GM21447 (cell line): ENCODE measurements around the gene GLCCI1.
"Not testable (repeated sequence)": the region's sequence is repeated elsewhere in the genome, so short reads cannot be mapped to it uniquely, and the experiment has no call there.

Experiments
- ATAC-seq: cut with Tn5 transposase; IDR thresholded peaks from one replicate; pipeline ENCODE4 v1.9.1; 2021; ENCODE audit not compliant: unreplicated experiment

Gene GLCCI1

DNA sequence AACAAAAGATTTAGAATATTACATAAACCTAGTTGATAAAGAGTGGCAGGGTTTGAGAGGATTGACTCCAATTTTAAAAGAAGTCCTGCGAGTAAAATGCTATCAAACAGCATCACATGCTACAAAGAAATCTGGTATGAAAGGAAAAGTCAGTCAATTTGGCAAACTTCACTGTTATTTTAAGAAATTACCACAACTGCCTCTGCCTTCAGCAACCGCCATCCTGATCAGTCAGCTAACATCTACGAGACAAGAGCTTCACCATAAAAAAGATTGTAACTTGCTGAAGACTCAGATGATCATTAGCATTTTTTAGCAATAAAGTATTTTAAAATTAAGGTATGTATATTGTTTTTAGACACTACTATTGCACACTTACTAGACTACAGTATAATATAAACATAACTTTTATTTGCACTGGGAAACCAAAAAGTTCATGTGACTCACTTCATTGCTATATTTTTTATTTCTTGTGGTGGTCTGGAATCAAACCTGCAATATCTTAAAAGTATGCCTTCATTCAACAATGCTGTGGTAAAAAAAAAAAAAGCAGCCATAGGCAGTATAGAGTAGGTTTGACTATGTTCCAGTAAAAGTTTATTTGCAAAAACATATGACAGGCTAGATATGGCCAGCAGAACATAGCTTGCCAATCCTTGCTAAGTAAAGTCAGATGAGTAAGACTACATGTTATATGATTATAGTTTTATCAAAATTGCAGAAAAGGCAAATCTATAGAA lies 74.4 kb downstream of the GLCCI1 start:
- ATAC-seq, result no peak

DNA sequence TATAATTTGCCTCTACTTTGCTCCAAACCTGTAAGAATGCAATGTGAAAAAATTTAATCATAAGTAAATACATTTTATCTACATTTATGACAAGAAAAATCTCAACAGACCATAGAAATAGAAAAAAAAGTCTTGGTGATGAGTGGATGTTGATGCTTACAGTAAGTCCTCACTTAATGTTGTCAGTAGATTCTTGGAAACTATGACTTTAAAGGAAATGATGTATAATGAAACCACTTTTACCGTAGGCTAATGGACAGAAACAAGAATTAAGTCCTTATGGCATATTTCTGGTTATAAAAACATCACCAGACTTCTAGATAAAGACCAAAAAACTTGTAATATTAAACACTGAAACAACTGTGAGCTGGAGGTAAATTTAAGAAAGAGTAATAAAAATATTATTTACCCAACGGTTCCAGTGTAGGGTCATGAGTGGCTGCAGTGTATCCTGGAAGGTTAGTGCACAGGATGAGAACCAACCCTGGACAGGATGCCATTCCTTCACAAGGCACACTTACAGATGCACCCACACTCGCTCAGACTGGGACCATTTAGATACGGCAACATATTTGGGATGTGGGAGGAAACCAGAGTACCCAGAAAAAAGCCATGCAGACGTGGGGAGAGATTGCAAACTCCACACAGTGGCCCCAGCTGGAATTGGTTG lies 76.3 kb downstream of the GLCCI1 start:
- ATAC-seq, result no peak

DNA sequence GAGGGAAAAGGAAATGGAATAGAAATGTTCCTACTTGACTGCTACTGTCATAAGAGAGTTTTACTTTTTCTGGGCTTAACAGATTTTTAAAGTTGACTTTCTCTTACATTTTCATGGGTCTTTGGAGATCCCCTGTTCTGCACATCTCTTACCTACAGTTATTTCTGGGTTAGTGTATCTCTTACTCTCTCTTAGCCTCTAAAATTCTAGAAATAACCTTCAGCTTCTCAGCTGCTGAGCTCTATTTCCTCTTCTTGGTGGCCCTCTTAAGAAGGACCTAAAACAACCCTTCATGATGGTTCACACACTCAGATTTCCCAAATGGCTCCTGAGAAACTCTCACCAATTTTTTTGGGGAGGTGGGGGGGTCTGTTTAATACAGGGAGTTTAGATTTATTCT lies 79.5 kb downstream of the GLCCI1 start:
- not testable (repeated sequence) for ATAC-seq

- no peak for ATAC-seq
These were observed 82.8 kb downstream of the GLCCI1 start for GRCh38 chr7:8051373-8051772.

DNA sequence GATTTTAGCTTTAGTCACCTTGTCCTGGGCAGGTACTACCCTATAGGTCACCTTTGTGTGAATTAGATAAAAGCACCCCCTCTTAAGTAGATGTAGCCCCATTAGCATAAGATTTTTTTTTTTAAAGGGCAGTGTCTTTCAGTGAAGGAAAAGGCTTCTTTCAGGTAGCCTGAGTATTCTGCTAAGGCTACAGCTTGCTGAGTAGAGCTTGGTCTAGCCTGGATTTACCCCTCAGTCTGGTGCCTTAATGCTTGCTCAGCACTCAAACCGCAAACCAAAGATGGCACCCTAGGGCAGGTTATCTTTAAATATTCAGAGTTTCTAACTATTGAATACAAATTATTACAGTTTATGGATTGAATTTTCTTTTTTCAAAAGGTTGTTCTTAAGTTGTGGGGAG lies 83.4 kb downstream of the GLCCI1 start:
- ATAC-seq, result no peak

GRCh38 chr7:8052824-8053223 lies 84.2 kb downstream of the GLCCI1 start:
- no peak for ATAC-seq

DNA sequence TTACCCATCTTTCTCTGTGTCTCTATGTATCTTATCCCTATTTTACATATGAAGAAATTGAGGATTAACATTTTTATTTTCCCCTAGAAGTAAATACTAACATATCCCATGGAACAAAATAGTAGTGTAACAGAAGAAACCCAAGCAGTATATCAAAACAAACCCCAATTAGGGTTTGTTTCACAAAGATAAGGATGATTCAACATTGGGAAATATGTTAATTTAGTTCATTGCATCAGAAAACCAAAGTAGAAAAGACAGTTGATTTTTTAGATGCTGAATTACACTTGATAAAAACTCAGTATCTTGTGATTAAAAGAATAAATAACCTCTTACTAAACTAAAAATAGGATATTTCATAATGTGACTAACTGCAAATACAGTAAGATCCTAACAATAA lies 87.8 kb downstream of the GLCCI1 start:
- ATAC-seq, result no peak

DNA sequence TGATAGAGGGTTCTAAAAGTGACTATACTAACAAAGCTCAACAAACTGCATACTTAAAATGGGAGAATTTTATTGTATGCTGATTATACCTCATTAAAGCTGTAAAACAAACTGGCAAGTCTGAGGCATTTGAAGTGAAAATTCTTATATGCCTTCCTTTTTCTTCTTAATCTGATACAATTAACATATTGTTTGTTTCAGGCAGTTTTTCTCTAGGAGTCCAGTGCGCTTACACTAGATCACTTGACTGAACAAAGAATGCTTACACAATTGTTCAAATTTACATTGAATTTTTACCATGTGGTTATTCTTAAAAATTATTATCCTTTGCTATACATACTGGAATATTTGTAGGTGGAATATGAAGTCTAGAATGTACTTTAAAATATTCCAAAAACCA lies 89.0 kb downstream of the GLCCI1 start:
- no peak for ATAC-seq

DNA sequence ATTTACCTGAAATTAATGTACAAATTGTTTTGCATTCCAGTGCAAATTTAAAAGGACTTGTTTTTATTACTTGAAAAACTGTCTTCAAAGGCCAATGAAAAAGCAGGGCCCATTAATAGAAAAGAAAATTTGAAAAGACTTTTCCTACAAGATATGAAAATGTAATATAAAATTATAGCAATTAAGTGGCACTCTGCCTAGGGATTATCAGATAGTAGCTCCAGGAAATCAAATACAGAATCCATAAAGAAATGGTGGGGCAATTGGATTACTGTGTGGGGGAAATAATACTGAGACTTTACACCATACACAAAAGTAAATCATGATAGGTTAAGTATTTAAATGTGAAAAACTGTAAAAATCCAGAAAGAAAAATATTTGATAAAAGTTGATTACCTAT lies 89.7 kb downstream of the GLCCI1 start:
- no peak for ATAC-seq

GRCh38 chr7:8058852-8059251 lies 90.3 kb downstream of the GLCCI1 start:
- ATAC-seq, result no peak

DNA sequence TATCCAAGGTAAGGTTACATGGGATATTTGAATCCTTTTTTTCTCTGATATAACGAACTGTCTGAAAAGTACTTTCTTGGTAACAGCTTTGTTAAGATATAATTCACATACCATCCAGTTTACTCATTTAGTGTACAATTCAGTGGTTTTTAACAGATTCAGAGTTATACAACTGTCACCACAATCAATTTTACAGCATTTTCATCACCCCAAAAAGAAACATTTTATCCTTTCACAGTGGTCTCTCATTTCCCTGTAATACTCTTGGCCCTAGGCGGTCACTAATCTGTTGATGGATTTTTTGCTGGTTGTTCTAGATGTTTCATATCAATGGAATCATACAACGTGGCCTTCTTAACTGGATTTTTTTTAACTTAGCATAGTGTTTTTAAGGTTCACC lies 91.6 kb downstream of the GLCCI1 start:
- no peak for ATAC-seq

GRCh38 chr7:8063300-8063699 lies 94.7 kb downstream of the GLCCI1 start:
- not testable (repeated sequence) for ATAC-seq

GRCh38 chr7:8063706-8064297 lies 95.2 kb downstream of the GLCCI1 start:
- no peak for ATAC-seq

DNA sequence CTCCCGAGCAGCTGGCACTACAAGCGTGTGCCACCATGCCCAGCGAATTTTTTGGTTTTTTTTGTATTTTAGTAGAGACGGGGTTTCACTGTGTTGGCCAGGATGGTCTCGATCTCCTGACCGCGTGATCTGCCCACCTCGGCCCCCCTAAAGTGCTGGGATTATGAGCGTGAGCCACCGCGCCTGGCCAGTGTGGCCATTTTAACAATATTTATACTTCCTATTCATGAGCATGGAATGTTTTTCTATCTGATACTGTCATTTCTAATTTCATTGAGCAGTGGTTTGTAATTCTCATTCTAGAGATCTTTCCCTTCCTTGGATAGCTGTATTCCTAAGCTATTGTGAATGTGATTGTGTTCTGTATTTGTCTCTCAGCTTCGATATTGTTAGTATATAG lies 96.2 kb downstream of the GLCCI1 start:
- ATAC-seq, result no peak

DNA sequence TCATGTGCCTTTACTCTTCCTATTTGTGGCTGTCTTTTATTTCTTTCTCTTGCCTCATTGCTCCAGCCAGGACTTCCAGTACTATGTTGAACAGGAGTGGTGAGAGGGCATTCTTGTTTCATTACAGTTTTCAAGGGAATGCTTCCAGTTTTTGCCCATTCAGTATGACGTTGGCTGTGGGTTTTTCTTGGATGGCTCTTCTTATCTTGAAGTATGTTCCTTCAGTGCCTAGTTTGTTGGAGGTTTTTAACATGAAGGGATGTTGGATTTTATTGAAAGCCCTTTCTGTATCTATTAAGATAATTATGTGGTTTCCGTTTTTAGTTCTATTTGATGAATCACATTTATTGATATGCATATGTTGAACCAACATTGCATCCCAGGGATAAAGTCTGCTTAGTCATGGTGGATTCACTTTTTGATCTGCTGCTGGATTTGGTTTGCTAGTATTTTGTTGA lies 96.8 kb downstream of the GLCCI1 start:
- ATAC-seq, result no peak

DNA sequence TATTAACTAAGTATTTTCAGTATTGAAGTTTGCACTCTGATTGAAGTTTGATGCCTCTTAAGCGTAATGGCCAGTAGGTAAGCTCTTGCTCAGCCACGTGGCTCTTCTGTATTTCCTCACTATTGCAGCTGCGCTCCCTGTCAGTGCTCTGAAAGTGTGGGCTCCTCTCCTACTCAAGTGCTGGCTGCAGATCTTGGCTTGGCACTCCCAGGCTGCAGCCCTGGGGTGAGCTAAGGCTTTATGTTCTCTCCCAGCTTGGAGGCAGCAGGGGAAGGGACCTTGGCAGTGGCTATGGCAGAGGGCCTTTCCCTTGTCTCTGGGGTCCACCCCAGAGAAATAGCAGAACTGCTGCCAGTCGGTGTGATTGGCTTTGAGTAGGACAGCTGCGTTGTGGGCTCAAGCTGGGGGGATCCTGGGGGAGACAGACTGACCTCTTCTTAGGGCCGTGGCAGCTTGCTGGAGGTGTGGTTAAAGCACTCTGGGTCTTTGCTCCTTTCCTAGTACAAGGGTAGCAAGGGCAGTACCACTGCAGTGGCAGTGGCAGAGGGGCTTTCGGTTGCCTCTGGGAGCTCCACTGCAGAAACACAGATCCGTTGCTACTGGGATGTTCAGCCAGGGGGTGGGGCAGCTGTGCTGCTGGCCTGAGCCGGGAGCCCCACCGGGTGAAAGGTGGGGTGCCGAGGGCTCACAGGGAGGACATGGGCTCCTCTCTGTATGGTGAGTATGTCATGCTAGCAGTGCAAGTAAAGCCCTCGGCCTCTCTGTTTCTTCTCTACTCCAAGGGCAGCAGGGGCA lies 100.5 kb downstream of the GLCCI1 start:
- no peak for ATAC-seq

DNA sequence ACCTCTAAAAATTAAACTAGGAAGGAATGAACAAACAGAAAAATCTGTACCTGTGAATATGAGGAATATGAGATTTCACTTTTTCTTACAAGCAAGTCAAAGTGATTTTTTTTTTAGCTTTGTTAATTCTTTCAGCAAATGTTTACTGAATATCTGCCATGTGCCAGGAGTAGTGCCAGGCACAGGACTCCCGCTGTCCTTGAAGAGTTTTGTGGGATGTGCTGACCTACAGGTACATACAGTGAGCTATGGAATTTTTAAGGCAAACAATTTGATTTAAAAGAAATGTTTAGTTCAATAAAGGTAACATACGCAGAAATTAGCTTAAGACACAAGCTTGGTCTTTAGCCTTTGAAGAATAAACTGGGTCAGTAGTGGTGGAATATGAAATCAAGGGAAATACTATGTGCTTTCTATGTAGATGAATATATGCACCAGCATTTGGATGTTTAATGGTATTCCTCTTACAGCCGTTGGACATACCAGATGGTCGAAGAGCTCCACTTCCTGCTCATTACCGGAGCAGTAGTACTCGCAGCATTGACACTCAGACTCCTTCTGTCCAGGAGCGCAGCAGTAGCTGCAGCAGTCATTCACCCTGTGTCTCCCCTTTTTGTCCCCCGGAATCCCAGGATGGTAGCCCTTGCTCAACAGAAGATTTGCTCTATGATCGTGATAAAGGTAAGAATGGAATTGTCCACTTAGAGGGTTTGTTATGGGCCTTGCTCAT lies 102.0 kb downstream of the GLCCI1 start:
- ATAC-seq, result no peak

DNA sequence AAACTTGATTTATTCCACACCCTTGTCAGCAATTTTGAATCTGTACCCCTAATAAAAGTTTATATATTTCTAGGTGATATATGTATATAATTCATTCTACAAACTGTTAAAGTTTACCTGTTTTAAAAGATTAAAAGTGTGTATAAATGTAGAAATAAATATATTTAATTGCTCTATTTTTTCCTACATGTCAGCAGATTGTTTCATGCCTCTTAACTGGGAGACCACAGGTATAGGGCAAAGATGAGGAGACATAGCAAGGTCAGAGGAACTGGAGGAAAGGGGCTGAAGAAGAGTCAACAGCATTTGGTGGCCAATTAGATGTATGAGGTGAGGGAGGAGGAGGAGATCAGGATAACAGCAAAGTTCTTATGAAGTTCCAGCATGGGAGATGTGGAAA lies 109.8 kb downstream of the GLCCI1 start:
- no peak for ATAC-seq

DNA sequence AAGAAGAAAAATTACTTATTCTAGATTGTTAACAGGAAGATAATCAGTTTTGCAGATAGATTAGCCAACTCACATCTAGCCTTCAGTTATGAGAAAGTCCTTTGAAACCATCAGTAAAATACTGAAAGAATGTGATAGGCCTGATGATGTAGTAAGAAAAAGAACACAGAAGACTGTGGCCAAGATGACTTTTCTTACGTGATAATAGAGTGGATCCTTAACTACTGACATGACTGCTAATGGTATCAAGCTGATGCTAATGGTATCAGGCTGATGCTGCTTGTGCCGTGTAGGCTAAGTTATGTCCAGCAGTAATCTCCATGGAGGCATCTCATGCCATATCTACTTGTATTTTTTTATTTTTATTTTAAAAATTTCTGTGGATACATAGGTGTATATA lies 114.2 kb downstream of the GLCCI1 start:
- ATAC-seq, result no peak

- ATAC-seq, result no peak
These were observed 116.2 kb downstream of the GLCCI1 start for GRCh38 chr7:8084836-8085235.

DNA sequence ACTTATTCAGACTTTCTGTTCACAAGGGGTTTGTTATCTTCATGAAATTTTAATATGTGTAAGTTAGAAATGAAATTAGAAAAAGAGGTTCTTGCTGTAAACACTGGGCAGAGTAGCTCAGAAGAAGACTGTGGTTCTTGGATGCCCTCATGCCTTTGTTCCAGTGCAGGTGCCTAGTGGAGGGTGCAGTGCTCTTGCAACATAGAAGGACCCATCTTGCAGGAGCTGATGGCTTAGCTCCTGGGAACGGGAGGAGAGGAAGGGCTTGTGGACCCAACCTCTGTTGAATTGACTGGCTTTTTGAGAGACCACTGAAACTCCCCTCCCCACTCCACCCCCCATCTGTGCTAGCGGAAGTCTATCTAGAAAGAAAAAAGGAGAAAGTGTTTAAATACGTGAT lies 116.8 kb downstream of the GLCCI1 start:
- ATAC-seq, result no peak
